CD14-positive monocyte (primary cell): ENCODE results near the gene CCDC178. TPM values are rescaled to one million over a fixed set of nuclear protein-coding genes. Genes with fewer than 3 reads are reported as not detected.

Experiments used
- DNase-seq, 3 donors: peaks; one replicate each; pipeline ENCODE4 v3.0.0-alpha.2; 2011 to 2022
- H2AFZ ChIP-seq: 2 replicates; pipeline ENCODE4 v1.6.0; 2012; ENCODE audit warnings: mild to moderate bottlenecking, low read depth, low read length, inconsistent platforms; ENCODE audit not compliant: insufficient read depth, poor library complexity, severe bottlenecking
- H3K27ac ChIP-seq, 2 donors: 1 replicate in 1 of 2; 2 replicates in 1 of 2; pipeline ENCODE4 v1.5.1; 2012 to 2013; ENCODE audit warnings: low read length in 2 of 2, control low read depth in 1 of 2, inconsistent platforms in 1 of 2, low read depth in 1 of 2, mild to moderate bottlenecking in 1 of 2
- H3K27me3 ChIP-seq, 2 donors: one replicate each; pipeline versions ENCODE4 v1.6.0 to v1.6.1; 2011 to 2013; ENCODE audit warnings: low read length in 2 of 2; ENCODE audit not compliant: control insufficient read depth in 2 of 2, insufficient read depth in 2 of 2
- H3K36me3 ChIP-seq, 2 donors: replicated peaks in 1 of 2; 1 replicate in 1 of 2; 2 replicates in 1 of 2; pipeline versions ENCODE4 v1.5.1 to v1.6.1; 2012 to 2013; ENCODE audit warnings: low read length in 2 of 2, control low read depth in 1 of 2, inconsistent platforms in 1 of 2, mild to moderate bottlenecking in 1 of 2; ENCODE audit not compliant: insufficient read depth in 2 of 2, control insufficient read depth in 1 of 2
- H3K4me1 ChIP-seq, 2 donors: 1 replicate in 1 of 2; 2 replicates in 1 of 2; pipeline versions ENCODE4 v1.5.1 to v1.6.1; 2012 to 2013; ENCODE audit warnings: low read length in 2 of 2, control low read depth in 1 of 2, inconsistent platforms in 1 of 2, mild to moderate bottlenecking in 1 of 2, moderate library complexity in 1 of 2; ENCODE audit not compliant: insufficient read depth in 2 of 2, control insufficient read depth in 1 of 2
- H3K4me2 ChIP-seq: replicated peaks from 2 replicates; pipeline ENCODE3; 2012; ENCODE audit warnings: low read length, moderate library complexity, mild to moderate bottlenecking; ENCODE audit not compliant: poor library complexity, severe bottlenecking; ENCODE audit errors: extremely low read depth
- H3K4me3 ChIP-seq, 3 experiments: fragments of 200-600 bp in 1 of 3; sonication (generic) in 1 of 3; replicated peaks in 1 of 3; 1 replicate in 2 of 3; 2 replicates in 1 of 3; pipeline ENCODE4 v1.5.1; 2011 to 2013; ENCODE audit warnings: low read length in 3 of 3, mild to moderate bottlenecking in 3 of 3, control low read depth in 2 of 3, low read depth in 2 of 3, inconsistent platforms in 1 of 3, moderate library complexity in 1 of 3
- H3K79me2 ChIP-seq: 2 replicates; pipeline ENCODE4 v1.6.0; 2012; ENCODE audit warnings: mild to moderate bottlenecking, control low read depth, inconsistent platforms, low read length, moderate library complexity; ENCODE audit not compliant: insufficient read depth
- H3K9ac ChIP-seq: 2 replicates; pipeline ENCODE4 v1.6.0; 2017; ENCODE audit warnings: low read length, mild to moderate bottlenecking; ENCODE audit not compliant: insufficient read depth, poor library complexity, severe bottlenecking
- H3K9me3 ChIP-seq, 2 donors: replicated peaks in 1 of 2; 1 replicate in 1 of 2; 2 replicates in 1 of 2; pipeline versions ENCODE4 v1.5.1 to v1.6.1; 2012 to 2013; ENCODE audit warnings: low read length in 2 of 2, control low read depth in 1 of 2; ENCODE audit not compliant: control insufficient read depth in 1 of 2, insufficient read depth in 1 of 2
- H4K20me1 ChIP-seq: 2 replicates; pipeline ENCODE4 v1.6.0; 2012; ENCODE audit warnings: mild to moderate bottlenecking, low read length, control low read depth, moderate library complexity; ENCODE audit not compliant: insufficient read depth
- H3K27ac Mint-ChIP-seq, 7 donors: one replicate each; pipeline ENCODE4 v1.8.0; 2020; ENCODE audit warnings: mild to moderate bottlenecking in 7 of 7, mixed read lengths in 7 of 7, moderate library complexity in 6 of 7, inconsistent platforms in 2 of 7
- H3K27me3 Mint-ChIP-seq, 3 donors: one replicate each; pipeline ENCODE4 v1.8.0; 2021 to 2022; ENCODE audit warnings: low read depth in 3 of 3, mild to moderate bottlenecking in 3 of 3, mixed read lengths in 3 of 3, moderate library complexity in 3 of 3, inconsistent platforms in 1 of 3
- H3K36me3 Mint-ChIP-seq, 2 donors: one replicate each; pipeline ENCODE4 v1.8.0; 2020; ENCODE audit warnings: mixed read lengths in 2 of 2, inconsistent platforms in 1 of 2, mild to moderate bottlenecking in 1 of 2
- H3K4me1 Mint-ChIP-seq: one replicate; pipeline ENCODE4 v1.8.0; 2020; ENCODE audit warnings: mild to moderate bottlenecking, mixed read lengths
- H3K4me3 Mint-ChIP-seq, 2 donors: one replicate each; pipeline ENCODE4 v1.8.0; 2020; ENCODE audit warnings: mild to moderate bottlenecking in 2 of 2, mixed read lengths in 2 of 2, moderate library complexity in 1 of 2
- H3K9me3 Mint-ChIP-seq, 7 donors: one replicate each; pipeline ENCODE4 v1.8.0; 2020 to 2022; ENCODE audit warnings: mixed read lengths in 7 of 7, mild to moderate bottlenecking in 6 of 7, moderate library complexity in 6 of 7, inconsistent platforms in 2 of 7
- CTCF ChIP-seq: fragments of 200-600 bp; IDR thresholded peaks from one replicate; pipeline ENCODE4 v1.8.0; 2022; ENCODE audit warnings: antibody characterized with exemption, mild to moderate bottlenecking
- WGBS: methylation state at CpG from one replicate; pipeline ENCODE4 v1.1.5; 2013; ENCODE audit warnings: missing lambda C conversion rate; ENCODE audit not compliant: insufficient coverage; 5-methylcytosine and 5-hydroxymethylcytosine counted together
- intact Hi-C, 2 donors: fragments of 100-400 bp; cut with micrococcal nuclease; formaldehyde crosslinking; loops; one replicate each; pipeline versions ENCODE4 v1.15.0 to v1.15.1; 2023
- polyA plus RNA-seq, 3 donors: library from polyadenylated mRNA; depleted of rRNA in 1 of 3; unstranded in 2 of 3; stranded (reverse) in 1 of 3; fragments of 300-500 nt in 2 of 3; fragments of >200 nt in 1 of 3; fragmentation: Illumina TruSeq in 2 of 3; gene quantifications; 1 replicate in 2 of 3; 2 replicates in 1 of 3; pipeline ENCODE4 v1.2.3, GENCODE V29; 2012 to 2021

CCDC178 gene
- polyA plus RNA-seq, 3 donors: not detected

- no peak for TF ChIP-seq CTCF
- Histone ChIP-seq H3K79me2 (no peaks in the 10 kb centered on the region), H3K4me3 (peak overlapping the region in 2 of 3 experiments; percentile 12 to 50), H3K9ac (peak overlapping the region; percentile 9), H4K20me1 (no peaks in the 10 kb centered on the region), H3K27me3 (no peaks in the 10 kb centered on the region), H3K4me2 (peak overlapping the region; percentile 48), H3K27ac (peak overlapping the region; percentile 70 to 80), H3K9me3 (no peaks in the 10 kb centered on the region), H3K4me1 (peaks cover 27 to 32% of the 10 kb centered on the region in 2 donors), H3K36me3 (no peaks in the 10 kb centered on the region), H2AFZ (peak overlapping the region; percentile 39)
- H3K36me3 Mint-ChIP-seq: no peaks in the 10 kb centered on the region
- intact Hi-C loops: no loop called here
- peak overlapping the region in 1 of 2 donors; percentile 74 for H3K4me3 Mint-ChIP-seq
- peaks cover 35% of the 10 kb centered on the region for H3K4me1 Mint-ChIP-seq
- peak overlapping the region; percentile 85 to 94 (median 90) for H3K27ac Mint-ChIP-seq
- peaks cover 3 to 9% (median 6%) of the 10 kb centered on the region in 7 donors for H3K9me3 Mint-ChIP-seq
- H3K27me3 Mint-ChIP-seq: no peaks in the 10 kb centered on the region
- WGBS: 8% methylated on average over 2 of the region's 2 CpGs
- peak; percentile 51 to 77 (median 59) for DNase-seq
These were observed 294.5 kb downstream of the CCDC178 start for GRCh38 chr18:33146014-33146413.

- intact Hi-C loops: no loop called here
- Mint-ChIP-seq H3K4me3 (no peak overlapping the region), H3K4me1 (no peaks in the 10 kb centered on the region), H3K27ac (no peak overlapping the region), H3K9me3 (peaks cover 3 to 21% (median 13%) of the 10 kb centered on the region in 7 donors), H3K36me3 (no peaks in the 10 kb centered on the region), H3K27me3 (peaks cover 3 to 6% (median 3%) of the 10 kb centered on the region in 3 donors)
- Histone ChIP-seq H3K27me3 (peaks cover 7 to 9% of the 10 kb centered on the region in 2 donors), H3K36me3 (no peaks in the 10 kb centered on the region), H3K9me3 (no peaks in the 10 kb centered on the region), H4K20me1 (no peaks in the 10 kb centered on the region), H3K27ac (no peak overlapping the region), H3K79me2 (no peaks in the 10 kb centered on the region), H3K4me3 (no peak overlapping the region), H3K4me1 (no peaks in the 10 kb centered on the region), H3K4me2 (no peak overlapping the region), H3K9ac (no peak overlapping the region), H2AFZ (no peak overlapping the region)
- TF ChIP-seq CTCF: no peak
- DNase-seq: no peak
- WGBS: 50% methylated on average over 1 of the region's 2 CpGs
These were observed 304.4 kb downstream of the CCDC178 start for GRCh38 chr18:33135951-33136660.
